C4-2B (cell line): ENCODE measurements around the gene ATP5ME.

ENCODE experiments used
- ZFX ChIP-seq: fragments of 450-650 bp; IDR thresholded peaks from 2 replicates; pipeline ENCODE4 v1.6.1; 2017
- TF ChIP-seq, protein P1 (sequence below): fragments of 450-650 bp; conservative IDR thresholded peaks from 2 replicates; pipeline ENCODE4 v1.5.1; 2017; ENCODE audit warnings: mild to moderate bottlenecking

DNA sequence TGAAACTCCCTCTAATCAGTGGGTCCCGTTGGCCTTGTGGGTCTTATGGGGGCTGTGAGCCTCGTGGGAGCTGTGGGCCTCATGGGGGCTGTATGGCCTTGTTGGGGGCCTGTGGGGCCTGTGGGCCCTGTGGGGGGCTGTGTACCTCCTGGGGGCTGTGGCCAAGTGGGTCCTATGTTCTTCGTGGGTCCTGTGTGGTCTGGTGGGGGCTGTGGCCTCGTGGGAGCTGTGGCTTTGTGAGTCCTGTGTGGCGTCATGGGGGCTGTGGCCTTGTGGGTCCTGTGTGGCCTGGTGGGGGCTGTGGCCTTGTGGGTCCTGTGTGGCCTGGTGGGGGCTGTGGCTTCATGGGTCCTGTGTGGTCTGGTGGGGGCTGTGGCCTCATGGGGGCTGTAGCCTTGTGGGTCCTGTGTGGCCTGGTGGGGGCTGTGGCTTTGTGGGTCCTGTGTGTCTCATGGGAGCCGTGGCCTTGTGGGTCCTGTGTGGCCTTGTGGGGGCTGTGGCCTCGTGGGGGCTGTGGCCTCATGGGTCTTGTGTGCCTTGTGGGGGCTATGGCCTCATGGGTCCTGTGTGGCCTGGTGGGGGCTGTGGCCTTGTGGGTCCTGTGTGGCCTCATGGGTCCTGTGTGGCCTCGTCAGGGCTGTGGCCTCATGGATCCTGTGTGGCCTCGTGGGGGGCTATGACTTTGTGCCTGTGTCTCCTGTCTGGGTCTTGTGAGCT, 39.0 kb upstream of the ATP5ME start:
- TF ChIP-seq, protein P1, sequence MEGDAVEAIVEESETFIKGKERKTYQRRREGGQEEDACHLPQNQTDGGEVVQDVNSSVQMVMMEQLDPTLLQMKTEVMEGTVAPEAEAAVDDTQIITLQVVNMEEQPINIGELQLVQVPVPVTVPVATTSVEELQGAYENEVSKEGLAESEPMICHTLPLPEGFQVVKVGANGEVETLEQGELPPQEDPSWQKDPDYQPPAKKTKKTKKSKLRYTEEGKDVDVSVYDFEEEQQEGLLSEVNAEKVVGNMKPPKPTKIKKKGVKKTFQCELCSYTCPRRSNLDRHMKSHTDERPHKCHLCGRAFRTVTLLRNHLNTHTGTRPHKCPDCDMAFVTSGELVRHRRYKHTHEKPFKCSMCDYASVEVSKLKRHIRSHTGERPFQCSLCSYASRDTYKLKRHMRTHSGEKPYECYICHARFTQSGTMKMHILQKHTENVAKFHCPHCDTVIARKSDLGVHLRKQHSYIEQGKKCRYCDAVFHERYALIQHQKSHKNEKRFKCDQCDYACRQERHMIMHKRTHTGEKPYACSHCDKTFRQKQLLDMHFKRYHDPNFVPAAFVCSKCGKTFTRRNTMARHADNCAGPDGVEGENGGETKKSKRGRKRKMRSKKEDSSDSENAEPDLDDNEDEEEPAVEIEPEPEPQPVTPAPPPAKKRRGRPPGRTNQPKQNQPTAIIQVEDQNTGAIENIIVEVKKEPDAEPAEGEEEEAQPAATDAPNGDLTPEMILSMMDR = no peak
- no peak for TF ChIP-seq ZFX
